Measurements from ENCODE around the gene GLRX5. TPM values are rescaled to one million over a fixed set of nuclear protein-coding genes. Genes with fewer than 3 reads are reported as not detected.

GLRX5 gene
- total RNA-seq (2012; rRNA removed) = 37.0 and 37.6 TPM in 2 replicates

DNA sequence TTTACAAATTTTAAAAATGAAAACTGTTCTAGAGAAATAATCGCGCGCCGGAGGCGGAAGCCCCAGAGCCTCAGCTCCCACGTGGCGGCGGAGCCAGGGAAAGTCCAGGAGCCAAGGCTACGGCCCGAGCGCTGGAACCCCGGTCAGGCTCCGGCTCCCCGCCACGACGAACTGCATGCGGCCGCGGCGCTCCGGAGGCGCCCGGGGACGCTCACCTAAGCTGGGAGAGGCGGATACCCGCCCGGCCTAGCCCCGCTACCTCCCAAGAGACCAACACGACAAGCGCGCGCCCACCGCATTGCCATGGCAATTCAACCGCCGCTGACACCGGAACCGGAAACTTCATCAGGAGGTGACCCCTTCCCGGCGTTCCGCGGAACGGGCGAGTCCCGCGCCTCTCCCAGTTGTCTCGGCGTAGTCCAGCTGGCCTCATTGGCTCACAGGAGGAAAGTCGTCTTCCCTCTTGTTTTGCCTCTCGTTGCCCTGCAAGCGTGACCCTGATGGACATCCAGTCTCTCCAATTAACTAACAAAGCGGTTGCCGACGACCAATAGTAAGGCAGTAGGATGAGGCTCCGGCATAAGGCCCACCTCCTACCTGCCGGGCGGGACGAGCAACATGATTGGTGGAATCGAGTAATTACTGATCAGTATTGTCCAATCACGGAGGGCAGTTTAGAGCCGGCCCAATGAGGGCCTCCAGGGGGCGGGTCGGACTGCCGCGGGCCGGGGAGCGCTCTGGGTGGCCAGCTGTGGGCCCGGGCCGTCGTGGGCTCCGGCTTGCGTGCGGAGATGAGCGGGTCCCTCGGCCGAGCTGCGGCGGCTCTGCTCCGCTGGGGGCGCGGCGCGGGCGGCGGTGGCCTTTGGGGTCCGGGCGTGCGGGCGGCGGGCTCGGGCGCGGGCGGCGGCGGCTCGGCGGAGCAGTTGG lies at the start of gene GLRX5:
GLRX5 (plus strand) TSS at position 752 of the 927 bp plus-strand sequence; CDS start at position 792, 40 bp downstream.
- H3K4me1 ChIP-seq (ENCODE audit: control insufficient read depth, insufficient read depth, low read length) = peaks cover 49% of the 10 kb centered on the region
- H3K9ac ChIP-seq (ENCODE audit: low read depth, low read length) = peak within 1 kb of the TSS; percentile 89
- peak within 1 kb of the TSS; percentile 95 for H3K4me2 ChIP-seq (ENCODE audit: low read length)
- no peaks in the 10 kb centered on the region for H3K9me3 ChIP-seq (replicated peaks; ENCODE audit: low read length)
- H3K36me3 ChIP-seq (ENCODE audit: insufficient read depth, low read length) = no peaks in the 10 kb centered on the region
- H3K27me3 ChIP-seq (ENCODE audit: control insufficient read depth, insufficient read depth, low read length) = no peaks in the 10 kb centered on the region
- H3K4me3 ChIP-seq (ENCODE audit: low read length) = peak within 1 kb of the TSS; percentile 88

DNA sequence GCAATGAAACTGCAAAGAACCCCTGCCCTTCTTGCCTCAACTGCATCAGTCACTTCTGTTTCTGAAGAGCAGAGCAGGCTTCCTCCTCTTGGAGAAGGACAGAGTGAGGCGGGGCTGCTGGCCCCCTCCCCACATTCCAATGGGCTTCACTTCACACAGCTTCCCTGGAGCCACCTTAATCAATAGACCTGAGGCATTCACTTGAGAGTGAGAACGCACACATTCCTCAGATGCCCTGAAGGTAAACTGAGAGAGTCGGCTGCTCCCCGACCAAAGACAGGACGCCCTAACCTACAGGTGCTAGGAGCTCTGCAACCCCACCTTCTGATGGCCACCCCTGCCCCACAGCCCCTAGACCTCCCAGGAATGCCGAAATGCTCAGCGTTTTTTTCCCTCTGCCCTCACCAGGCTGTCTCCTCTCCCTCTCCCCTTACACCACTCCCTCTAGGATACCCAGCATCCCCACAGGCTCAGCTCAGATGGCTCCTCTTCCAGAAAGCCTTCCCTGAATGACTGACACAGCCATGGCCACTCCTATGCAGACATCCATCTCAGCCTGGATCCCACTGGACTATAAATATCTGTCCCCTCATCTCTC lies 49.5 kb upstream of the GLRX5 start:
- Histone ChIP-seq H3K4me2 (ENCODE audit: low read length) (no peak overlapping the region), H3K4me1 (ENCODE audit: control insufficient read depth, insufficient read depth, low read length) (peaks cover 33% of the 10 kb centered on the region), H3K9me3 (replicated peaks; ENCODE audit: low read length) (no peaks in the 10 kb centered on the region), H3K36me3 (ENCODE audit: insufficient read depth, low read length) (no peaks in the 10 kb centered on the region), H3K4me3 (ENCODE audit: low read length) (no peak overlapping the region), H3K27me3 (ENCODE audit: control insufficient read depth, insufficient read depth, low read length) (no peaks in the 10 kb centered on the region), H3K9ac (ENCODE audit: low read depth, low read length) (no peak overlapping the region)

DNA sequence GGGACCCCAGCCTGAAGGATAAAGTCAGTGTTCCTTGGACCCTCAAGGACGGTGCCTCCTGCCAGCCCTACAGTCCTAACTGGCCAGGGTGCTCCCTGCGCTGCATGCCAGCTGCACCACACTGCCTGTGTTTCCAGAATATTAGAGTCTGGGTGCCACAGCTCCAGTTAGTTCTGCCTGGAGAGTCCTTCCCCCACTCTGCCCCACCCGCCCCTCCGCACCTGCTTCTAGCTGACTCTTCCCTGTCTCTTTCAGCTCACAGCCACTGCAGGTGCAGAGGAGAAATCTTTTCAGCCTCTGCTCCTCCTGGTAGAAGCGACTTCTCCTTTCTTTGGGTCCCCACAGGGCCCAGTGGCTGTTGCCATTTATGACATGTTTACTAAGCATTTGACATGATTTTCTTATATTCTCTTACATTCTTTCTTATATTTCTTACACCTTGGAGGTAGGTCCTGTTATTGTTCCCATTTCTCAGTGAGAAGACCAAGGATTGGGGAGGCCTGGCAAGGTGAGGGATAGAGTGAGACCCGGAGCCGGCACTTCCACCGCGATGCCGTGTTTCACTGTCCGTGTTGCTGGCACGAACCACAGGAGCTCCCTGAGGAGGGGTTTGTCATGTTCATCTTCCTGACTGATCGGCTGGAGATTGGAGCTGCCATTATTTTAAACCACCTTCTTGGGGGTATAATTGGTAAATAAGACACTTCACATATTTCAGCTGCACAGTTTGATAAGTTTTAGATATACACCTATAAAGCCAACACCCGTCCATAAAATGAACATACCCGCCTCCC lies 47.8 kb upstream of the GLRX5 start:
- Histone ChIP-seq H3K4me1 (ENCODE audit: control insufficient read depth, insufficient read depth, low read length) (peaks cover 32% of the 10 kb centered on the region), H3K4me3 (ENCODE audit: low read length) (no peak overlapping the region), H3K36me3 (ENCODE audit: insufficient read depth, low read length) (no peaks in the 10 kb centered on the region), H3K27me3 (ENCODE audit: control insufficient read depth, insufficient read depth, low read length) (no peaks in the 10 kb centered on the region), H3K9me3 (replicated peaks; ENCODE audit: low read length) (no peaks in the 10 kb centered on the region), H3K9ac (ENCODE audit: low read depth, low read length) (no peak overlapping the region), H3K4me2 (ENCODE audit: low read length) (no peak overlapping the region)

DNA sequence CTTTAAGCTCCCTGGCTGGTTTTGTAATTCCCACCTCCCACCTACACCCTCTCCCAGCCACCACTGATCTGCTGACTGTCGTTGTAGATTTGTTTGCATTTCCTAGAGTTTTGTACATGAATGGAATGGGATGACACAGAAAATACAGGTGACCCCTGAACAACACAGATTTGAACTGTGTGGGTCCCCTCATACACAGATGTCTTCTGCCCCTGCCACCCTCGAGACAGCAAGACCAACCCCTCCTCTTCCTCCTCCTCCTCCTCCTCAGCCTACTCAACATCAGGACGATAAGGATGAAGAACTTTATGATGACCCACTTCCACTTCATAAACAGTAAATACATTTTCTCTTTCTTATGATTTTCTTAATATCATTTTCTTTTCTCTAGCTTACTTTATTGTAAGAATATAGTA lies 47.2 kb upstream of the GLRX5 start:
- H3K9ac ChIP-seq (ENCODE audit: low read depth, low read length) = no peak overlapping the region
- no peaks in the 10 kb centered on the region for H3K36me3 ChIP-seq (ENCODE audit: insufficient read depth, low read length)
- H3K4me2 ChIP-seq (ENCODE audit: low read length) = no peak overlapping the region
- no peaks in the 10 kb centered on the region for H3K27me3 ChIP-seq (ENCODE audit: control insufficient read depth, insufficient read depth, low read length)
- H3K9me3 ChIP-seq (replicated peaks; ENCODE audit: low read length) = no peaks in the 10 kb centered on the region
- H3K4me3 ChIP-seq (ENCODE audit: low read length) = no peak overlapping the region
- peaks cover 29% of the 10 kb centered on the region for H3K4me1 ChIP-seq (ENCODE audit: control insufficient read depth, insufficient read depth, low read length)

DNA sequence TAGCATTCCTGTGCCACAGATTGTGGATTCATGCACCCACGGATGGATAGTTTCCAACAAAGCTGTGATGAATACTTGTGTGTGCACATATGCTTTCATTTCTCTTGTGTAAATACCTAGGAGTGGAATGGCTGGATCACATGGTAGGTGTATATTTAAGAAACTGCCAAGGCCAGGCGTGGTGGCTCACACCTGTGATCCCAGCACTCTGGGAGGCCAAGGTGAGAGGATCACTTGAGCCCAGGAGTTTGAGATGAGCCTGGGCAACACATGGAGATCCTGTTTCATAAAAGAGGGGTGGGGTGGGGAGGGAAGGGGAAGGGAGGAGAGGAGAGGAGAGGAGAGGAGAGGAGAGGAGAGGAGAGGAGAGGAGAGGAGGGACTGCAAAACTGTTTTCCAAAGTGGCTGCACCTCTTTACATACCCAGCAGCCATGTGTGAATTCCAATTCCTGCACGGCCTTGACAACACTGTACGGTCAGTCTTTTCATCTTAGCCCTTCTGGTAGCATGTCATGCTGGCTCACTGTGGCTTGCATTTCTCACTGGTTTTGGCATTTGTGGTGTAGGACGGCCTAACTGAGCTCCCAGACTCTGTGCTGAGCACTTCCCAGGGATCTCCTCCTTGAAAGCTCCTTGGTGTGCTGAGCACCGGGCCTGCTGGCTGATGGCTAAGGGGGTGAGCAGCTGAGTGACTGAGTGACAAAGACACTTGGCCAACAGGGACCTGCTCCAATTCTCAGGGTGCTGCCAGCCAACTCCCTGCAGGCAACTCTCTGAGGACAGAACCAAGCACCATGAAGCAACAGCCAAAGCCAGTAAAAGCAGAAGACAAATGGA lies 46.3 kb upstream of the GLRX5 start:
- no peak overlapping the region for H3K9ac ChIP-seq (ENCODE audit: low read depth, low read length)
- H3K27me3 ChIP-seq (ENCODE audit: control insufficient read depth, insufficient read depth, low read length) = no peaks in the 10 kb centered on the region
- no peaks in the 10 kb centered on the region for H3K36me3 ChIP-seq (ENCODE audit: insufficient read depth, low read length)
- no peak overlapping the region for H3K4me2 ChIP-seq (ENCODE audit: low read length)
- no peak overlapping the region for H3K4me3 ChIP-seq (ENCODE audit: low read length)
- no peaks in the 10 kb centered on the region for H3K9me3 ChIP-seq (replicated peaks; ENCODE audit: low read length)
- peaks cover 21% of the 10 kb centered on the region for H3K4me1 ChIP-seq (ENCODE audit: control insufficient read depth, insufficient read depth, low read length)

DNA sequence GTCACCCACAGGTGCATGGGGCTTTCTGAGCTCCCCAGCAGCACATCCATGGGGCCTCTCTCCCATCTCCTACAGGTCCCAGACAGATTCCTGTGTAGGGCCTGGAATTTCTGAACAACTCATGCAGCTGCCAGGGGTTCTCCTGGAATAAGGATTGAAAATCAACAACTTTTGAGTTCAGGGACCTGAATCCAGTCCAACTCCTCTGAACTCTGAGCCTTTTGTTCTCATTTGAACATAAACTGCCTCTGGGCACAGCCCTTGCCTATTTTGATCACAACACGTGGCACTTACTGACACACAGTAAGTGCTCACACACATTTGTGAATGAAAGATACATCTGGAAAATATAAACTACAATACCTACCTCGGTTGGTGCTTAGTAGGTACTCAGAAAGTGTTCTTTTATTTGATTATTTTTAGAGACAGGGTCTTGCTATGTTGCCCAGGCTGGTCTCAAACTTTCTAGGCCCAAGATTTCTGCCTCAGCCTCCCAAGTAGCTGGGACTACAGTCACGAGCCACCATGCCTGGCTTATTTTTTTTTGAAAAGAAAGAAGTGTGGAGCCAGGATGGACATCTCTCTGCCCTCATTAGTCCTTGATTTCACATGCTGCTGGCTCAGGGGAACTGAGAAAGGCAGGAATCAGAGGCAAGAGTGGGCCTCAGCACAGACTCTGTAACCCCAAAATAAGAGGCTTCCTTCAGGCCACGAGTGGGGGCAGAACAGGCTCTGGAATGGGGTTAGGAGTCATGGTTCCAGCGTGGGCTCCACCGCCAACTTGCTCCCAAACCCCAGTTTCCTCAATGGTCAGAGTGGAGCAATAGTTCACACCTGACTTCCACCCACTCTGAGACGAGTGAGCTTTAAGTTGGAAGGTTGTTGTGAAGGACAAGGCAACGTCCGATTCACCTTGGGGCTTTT lies 45.4 kb upstream of the GLRX5 start:
- Histone ChIP-seq H3K36me3 (ENCODE audit: insufficient read depth, low read length) (no peaks in the 10 kb centered on the region), H3K27me3 (ENCODE audit: control insufficient read depth, insufficient read depth, low read length) (no peaks in the 10 kb centered on the region), H3K9ac (ENCODE audit: low read depth, low read length) (no peak overlapping the region), H3K4me1 (ENCODE audit: control insufficient read depth, insufficient read depth, low read length) (peaks cover 12% of the 10 kb centered on the region), H3K4me2 (ENCODE audit: low read length) (no peak overlapping the region), H3K9me3 (replicated peaks; ENCODE audit: low read length) (no peaks in the 10 kb centered on the region), H3K4me3 (ENCODE audit: low read length) (no peak overlapping the region)

DNA sequence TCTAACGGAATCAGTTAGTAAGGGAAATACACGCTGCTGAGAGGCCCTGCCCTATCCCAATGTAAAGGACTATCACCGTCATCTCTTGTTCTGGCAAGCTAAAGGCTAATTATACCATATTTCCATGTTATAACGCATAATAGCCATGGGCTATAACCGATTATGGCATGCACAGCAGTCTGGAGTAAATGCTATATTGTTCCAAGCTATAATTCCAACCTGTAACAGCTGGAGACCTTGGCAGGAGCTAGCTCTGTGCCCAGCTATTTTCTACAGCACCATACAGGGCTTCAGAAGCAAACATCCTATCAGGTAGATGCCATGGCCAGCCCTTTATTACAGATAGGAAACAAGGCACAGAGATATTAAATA lies 44.7 kb upstream of the GLRX5 start:
- no peak overlapping the region for H3K4me2 ChIP-seq (ENCODE audit: low read length)
- no peak overlapping the region for H3K9ac ChIP-seq (ENCODE audit: low read depth, low read length)
- no peaks in the 10 kb centered on the region for H3K9me3 ChIP-seq (replicated peaks; ENCODE audit: low read length)
- no peak overlapping the region for H3K4me3 ChIP-seq (ENCODE audit: low read length)
- peaks cover 12% of the 10 kb centered on the region for H3K4me1 ChIP-seq (ENCODE audit: control insufficient read depth, insufficient read depth, low read length)
- H3K36me3 ChIP-seq (ENCODE audit: insufficient read depth, low read length) = no peaks in the 10 kb centered on the region
- no peaks in the 10 kb centered on the region for H3K27me3 ChIP-seq (ENCODE audit: control insufficient read depth, insufficient read depth, low read length)

DNA sequence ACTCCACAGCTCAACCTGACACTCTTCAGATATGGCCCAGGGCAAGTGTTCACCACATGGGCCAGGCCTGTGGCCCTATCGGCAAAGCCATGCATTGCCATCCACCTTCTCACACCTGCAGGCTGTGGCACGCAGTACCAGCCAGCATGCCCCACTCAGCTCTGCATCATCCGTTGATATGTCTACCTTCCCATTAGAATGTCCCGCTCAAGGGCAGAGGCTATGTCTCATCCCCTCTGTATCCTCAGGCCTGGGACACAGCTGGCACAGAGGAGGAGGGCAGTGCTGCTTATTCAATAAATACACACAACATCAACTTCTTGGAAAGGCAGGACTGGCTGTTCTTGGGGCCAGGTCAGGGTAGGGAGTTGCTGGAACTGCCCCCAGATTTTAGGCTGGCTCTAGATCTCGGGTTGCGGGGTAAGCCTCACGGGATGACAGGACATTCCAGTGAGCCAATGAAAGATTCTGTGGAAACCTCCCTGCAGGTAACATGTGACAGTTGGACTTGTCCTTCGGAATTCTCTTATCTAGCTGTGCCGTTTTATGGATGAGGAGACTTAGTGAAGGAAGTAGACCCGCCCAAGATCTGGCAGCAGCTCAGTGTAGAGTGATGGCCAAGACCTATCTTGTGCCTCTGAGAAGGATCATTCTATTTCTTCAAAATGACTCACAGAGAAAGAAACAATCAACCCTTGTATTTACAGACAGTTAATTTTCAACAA lies 44.0 kb upstream of the GLRX5 start:
- no peaks in the 10 kb centered on the region for H3K36me3 ChIP-seq (ENCODE audit: insufficient read depth, low read length)
- H3K4me3 ChIP-seq (ENCODE audit: low read length) = no peak overlapping the region
- H3K4me2 ChIP-seq (ENCODE audit: low read length) = no peak overlapping the region
- H3K9ac ChIP-seq (ENCODE audit: low read depth, low read length) = no peak overlapping the region
- peaks cover 18% of the 10 kb centered on the region for H3K4me1 ChIP-seq (ENCODE audit: control insufficient read depth, insufficient read depth, low read length)
- H3K27me3 ChIP-seq (ENCODE audit: control insufficient read depth, insufficient read depth, low read length) = no peaks in the 10 kb centered on the region
- no peaks in the 10 kb centered on the region for H3K9me3 ChIP-seq (replicated peaks; ENCODE audit: low read length)

DNA sequence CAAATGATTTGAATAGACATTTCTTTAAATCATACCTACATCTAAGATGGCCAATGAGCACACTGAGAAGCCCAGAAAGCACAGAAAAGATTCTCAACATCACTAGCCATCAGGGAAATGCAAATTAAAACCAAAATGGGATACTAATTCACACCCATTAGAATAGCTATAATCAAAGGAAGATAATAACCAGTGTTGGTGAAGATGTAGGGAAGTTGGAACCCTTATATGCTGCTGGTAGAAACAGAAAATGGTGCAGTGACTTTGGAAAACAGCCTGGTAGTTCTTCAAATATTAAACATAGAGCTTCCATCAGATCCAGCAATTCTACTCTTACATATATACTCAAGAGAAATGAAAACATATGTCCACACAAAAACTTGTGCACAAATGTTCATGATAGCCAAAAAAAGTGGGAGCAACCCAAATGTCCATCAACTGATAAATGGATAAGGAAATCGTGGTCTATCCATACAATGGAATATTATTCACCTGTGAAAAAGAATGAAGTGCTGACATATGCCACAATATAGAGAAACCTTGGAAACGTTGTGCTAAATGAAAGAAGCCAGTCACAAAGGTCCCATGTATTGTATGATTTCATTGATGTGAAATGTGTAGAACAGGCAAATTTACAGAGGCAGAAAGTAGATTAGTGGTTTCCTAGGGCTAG lies 42.8 kb upstream of the GLRX5 start:
- Histone ChIP-seq H3K36me3 (ENCODE audit: insufficient read depth, low read length) (no peaks in the 10 kb centered on the region), H3K27me3 (ENCODE audit: control insufficient read depth, insufficient read depth, low read length) (no peaks in the 10 kb centered on the region), H3K4me2 (ENCODE audit: low read length) (no peak overlapping the region), H3K9ac (ENCODE audit: low read depth, low read length) (no peak overlapping the region), H3K4me3 (ENCODE audit: low read length) (no peak overlapping the region), H3K9me3 (replicated peaks; ENCODE audit: low read length) (no peaks in the 10 kb centered on the region), H3K4me1 (ENCODE audit: control insufficient read depth, insufficient read depth, low read length) (peaks cover 30% of the 10 kb centered on the region)
